Measurements from ENCODE around the gene DPP4. TPM values are rescaled to one million over a fixed set of nuclear protein-coding genes. Genes with fewer than 3 reads are reported as not detected.

Gene DPP4
- total RNA-seq, 4 donors from 2014 or later = 1.6 to 6.7 (median 3.2) TPM

GRCh38 chr2:162011706-162012564 is 62.1 kb downstream of the DPP4 start:
- Histone ChIP-seq H3K27me3 (no peaks in the 10 kb centered on the region), H3K4me3 (no peak overlapping the region), H3K9me3 (no peaks in the 10 kb centered on the region), H3K4me1 (no peaks in the 10 kb centered on the region), H3K36me3 (no peaks in the 10 kb centered on the region), H3K27ac (no peak overlapping the region)
- 76 to 85% methylated on average over 2 of the region's 2 CpGs for WGBS, 2 donors (ENCODE audit: low coverage in 1 of 2)
- ATAC-seq = no peak
- TF ChIP-seq POLR2AphosphoS5 (IDR thresholded peaks at IDR 0.05) (no peak), CTCF (IDR thresholded peaks at IDR 0.05) (no peak), POLR2A (IDR thresholded peaks at IDR 0.05) (no peak), EP300 (IDR thresholded peaks at IDR 0.05) (no peak)

- H3K27me3 ChIP-seq = no peaks in the 10 kb centered on the region
- WGBS, 2 donors (ENCODE audit: low coverage in 1 of 2) = 4 to 38% methylated on average over 2 of the region's 2 CpGs
- no peak overlapping the region for H3K4me3 ChIP-seq
- ATAC-seq = no peak
- TF ChIP-seq POLR2A (IDR thresholded peaks at IDR 0.05) = no peak
- TF ChIP-seq POLR2AphosphoS5 (IDR thresholded peaks at IDR 0.05) = no peak
- TF ChIP-seq EP300 (IDR thresholded peaks at IDR 0.05) = no peak
- no peak for TF ChIP-seq CTCF (IDR thresholded peaks at IDR 0.05)
- H3K9me3 ChIP-seq = no peaks in the 10 kb centered on the region
- H3K36me3 ChIP-seq = no peaks in the 10 kb centered on the region
- H3K27ac ChIP-seq = no peak overlapping the region
- H3K4me1 ChIP-seq = no peaks in the 10 kb centered on the region
Measured at GRCh38 chr2:162009543-162009942, 64.5 kb downstream of the DPP4 start.

- no peak for ATAC-seq
- no peaks in the 10 kb centered on the region for H3K4me1 ChIP-seq
- no peaks in the 10 kb centered on the region for H3K9me3 ChIP-seq
- H3K27ac ChIP-seq = no peak overlapping the region
- WGBS, 2 donors (ENCODE audit: low coverage in 1 of 2) = 82 to 98% methylated on average over 3 of the region's 3 CpGs
- TF ChIP-seq EP300 (IDR thresholded peaks at IDR 0.05) (no peak), CTCF (IDR thresholded peaks at IDR 0.05) (peak; percentile 24 to 72 (median 47))
- H3K4me3 ChIP-seq = no peak overlapping the region
- H3K36me3 ChIP-seq = no peaks in the 10 kb centered on the region
- H3K27me3 ChIP-seq = no peaks in the 10 kb centered on the region
Measured at GRCh38 chr2:162007447-162008040, 66.5 kb downstream of the DPP4 start.

DNA sequence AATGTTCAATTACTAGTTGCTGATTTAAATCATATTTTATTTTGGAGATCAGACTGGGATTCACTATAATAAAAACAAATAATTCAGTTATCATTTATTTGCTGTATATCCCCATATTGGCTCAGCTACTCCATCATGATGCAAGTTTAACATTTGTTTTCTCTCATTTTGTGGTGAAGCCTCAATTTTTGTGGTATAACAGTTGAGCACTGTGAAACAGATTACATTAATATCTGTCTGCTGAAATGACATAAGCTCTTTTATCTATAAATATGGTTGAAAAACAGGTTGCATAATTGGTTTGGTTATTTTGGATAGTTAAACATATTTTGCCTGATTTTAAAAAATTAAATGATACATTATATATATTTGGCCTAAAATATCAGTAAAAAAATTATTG is 67.7 kb downstream of the DPP4 start:
- Histone ChIP-seq H3K27me3 (no peaks in the 10 kb centered on the region), H3K4me1 (no peaks in the 10 kb centered on the region), H3K27ac (no peak overlapping the region), H3K9me3 (no peaks in the 10 kb centered on the region), H3K36me3 (no peaks in the 10 kb centered on the region), H3K4me3 (no peak overlapping the region)
- TF ChIP-seq CTCF (IDR thresholded peaks at IDR 0.05) (no peak), EP300 (IDR thresholded peaks at IDR 0.05) (no peak), POLR2A (IDR thresholded peaks at IDR 0.05) (no peak), POLR2AphosphoS5 (IDR thresholded peaks at IDR 0.05) (no peak)
- no peak for ATAC-seq

- Histone ChIP-seq H3K9me3 (no peaks in the 10 kb centered on the region), H3K4me1 (no peaks in the 10 kb centered on the region), H3K36me3 (no peaks in the 10 kb centered on the region), H3K27me3 (no peaks in the 10 kb centered on the region), H3K27ac (no peak overlapping the region), H3K4me3 (no peak overlapping the region)
- 71 to 75% methylated on average over 2 to 3 of the region's 3 CpGs for WGBS, 2 donors (ENCODE audit: low coverage in 1 of 2)
- ATAC-seq = no peak
- TF ChIP-seq POLR2AphosphoS5 (IDR thresholded peaks at IDR 0.05) (no peak), CTCF (IDR thresholded peaks at IDR 0.05) (no peak), POLR2A (IDR thresholded peaks at IDR 0.05) (no peak), EP300 (IDR thresholded peaks at IDR 0.05) (no peak)
Measured at GRCh38 chr2:162004031-162004430, 70.0 kb downstream of the DPP4 start.
